GM23248 (cell line): ENCODE data around the gene GDNF.

Experiments
- EZH2 ChIP-seq: fragments of 200-600 bp; sonication (generic); IDR thresholded peaks from 2 replicates; pipeline ENCODE4 v1.6.1; 2018; ENCODE audit warnings: antibody characterized with exemption, mild to moderate bottlenecking; ENCODE audit not compliant: insufficient read depth, poor library complexity, severe bottlenecking
- EZH2phosphoT487 ChIP-seq: fragments of 200-600 bp; sonication (generic); IDR thresholded peaks from 2 replicates; pipeline ENCODE4 v1.6.1; 2018; ENCODE audit warnings: antibody characterized with exemption, moderate library complexity, mild to moderate bottlenecking, low read depth; ENCODE audit not compliant: insufficient read depth

- TF ChIP-seq EZH2 (no peak), EZH2phosphoT487 (no peak)
Observed at GRCh38 chr5:37841203-37841602, 1.4 kb upstream of the GDNF start.
